HAP-1 (cell line): ENCODE data around the gene FANCE.
"Not testable (repeated sequence)": the region's sequence is repeated elsewhere in the genome, so short reads cannot be mapped to it uniquely, and the experiment has no call there.

Experiments used
- DNase-seq, 2 experiments: peaks; one replicate each; pipeline ENCODE4 v3.0.0-alpha.2; 2016 to 2020; ENCODE audit warnings: low spot score in 2 of 2
- H3K27me3 ChIP-seq: fragments of 250-450 bp; sonication (Bioruptor Pico); 2 replicates; pipeline ENCODE4 v1.5.1; 2020; ENCODE audit warnings: low read depth, mild to moderate bottlenecking, moderate library complexity
- H3K36me3 ChIP-seq: fragments of 250-450 bp; sonication (Bioruptor Pico); replicated peaks from 2 replicates; pipeline ENCODE4 v1.5.1; 2020; ENCODE audit warnings: mild to moderate bottlenecking
- H3K4me1 ChIP-seq: fragments of 250-450 bp; sonication (Bioruptor Pico); 2 replicates; pipeline ENCODE4 v1.5.1; 2020; ENCODE audit warnings: mild to moderate bottlenecking
- H3K4me3 ChIP-seq: fragments of 250-450 bp; sonication (Bioruptor Pico); 2 replicates; pipeline ENCODE4 v1.5.1; 2020; ENCODE audit warnings: mild to moderate bottlenecking, moderate library complexity
- H3K9me3 ChIP-seq: fragments of 250-450 bp; sonication (Bioruptor Pico); 2 replicates; pipeline ENCODE4 v1.5.1; 2020; ENCODE audit warnings: mild to moderate bottlenecking, moderate library complexity
- in situ Hi-C: fragments of 300-500 bp; cut with MboI; formaldehyde crosslinking; loops from 3 replicates; pipeline ENCODE4 v1.14.3; 2020; ENCODE audit warnings: low sequenced_read_pairs, inconsistent platforms, mixed read lengths

Gene FANCE

DNA sequence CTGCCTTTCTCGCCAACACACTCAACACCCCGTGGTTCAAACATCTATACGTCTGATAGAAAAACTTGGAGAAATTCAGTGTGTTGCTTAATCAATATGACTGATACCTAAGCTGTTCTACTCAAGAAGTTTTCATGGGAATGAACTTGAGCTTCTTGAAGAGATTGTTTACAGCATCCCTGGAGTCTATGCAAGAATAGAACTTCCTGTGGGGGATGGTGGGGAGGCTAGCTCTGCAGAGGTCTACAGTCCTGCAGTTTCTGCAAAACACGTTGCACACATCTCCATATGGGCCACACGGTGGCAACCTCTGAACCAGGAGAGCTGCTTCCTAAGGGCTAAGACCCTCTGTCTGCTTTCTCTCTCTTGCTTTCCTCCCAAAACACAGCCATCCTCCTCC, 32.7 kb upstream of the FANCE start:
- no peaks in the 10 kb centered on the region for H3K4me1 ChIP-seq
- DNase-seq: peak in 1 of 2 experiments; percentile 16
- in situ Hi-C loops: no loop called here
- no peaks in the 10 kb centered on the region for H3K9me3 ChIP-seq
- peaks cover under 1% of the 10 kb centered on the region; the same call in 1 of the 2 replicates for H3K36me3 ChIP-seq
- H3K4me3 ChIP-seq: no peak overlapping the region
- no peaks in the 10 kb centered on the region for H3K27me3 ChIP-seq

DNA sequence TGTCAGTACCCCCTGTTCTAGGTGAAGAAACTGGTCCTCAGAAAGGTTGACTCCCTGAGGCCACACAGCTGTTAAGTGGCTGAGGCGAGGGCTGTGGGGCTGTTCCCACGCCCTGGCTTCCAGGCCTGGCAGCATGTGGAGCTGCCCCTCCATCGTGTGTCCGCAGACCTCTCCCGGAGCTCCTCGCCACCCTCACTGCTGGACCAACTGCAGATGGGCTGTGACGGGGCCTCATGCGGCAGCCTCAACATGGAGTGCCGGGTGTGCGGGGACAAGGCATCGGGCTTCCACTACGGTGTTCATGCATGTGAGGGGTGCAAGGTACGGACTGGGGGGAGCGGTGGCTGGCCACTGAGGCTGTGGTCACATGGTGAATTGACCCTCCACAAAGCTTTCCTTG, 32.2 kb upstream of the FANCE start:
- Histone ChIP-seq H3K9me3 (no peaks in the 10 kb centered on the region), H3K27me3 (no peaks in the 10 kb centered on the region), H3K36me3 (peaks cover 3% of the 10 kb centered on the region; the same call in 1 of the 2 replicates), H3K4me3 (no peak overlapping the region), H3K4me1 (no peaks in the 10 kb centered on the region)
- no peak for DNase-seq
- in situ Hi-C loops: no loop called here

DNA sequence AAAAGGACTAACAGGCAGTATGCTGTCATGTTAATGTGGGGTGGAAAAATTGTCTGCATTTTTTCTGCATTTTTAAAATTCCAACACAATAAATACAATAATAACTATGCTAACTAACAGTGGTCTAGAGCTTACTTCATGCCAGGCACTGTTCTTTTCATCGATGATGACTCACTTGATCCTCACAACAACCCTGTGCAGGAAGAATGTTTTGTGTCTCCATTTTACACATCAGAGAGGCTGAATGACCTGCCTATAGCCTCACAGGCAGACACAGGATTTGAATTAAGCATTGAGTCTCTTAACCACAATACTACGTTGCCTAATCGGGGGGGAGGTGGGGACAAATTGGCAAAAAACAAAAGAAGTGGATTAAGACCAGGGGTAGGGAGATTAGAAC, 26.9 kb upstream of the FANCE start:
- in situ Hi-C loops: no loop called here
- Histone ChIP-seq H3K27me3 (no peaks in the 10 kb centered on the region), H3K4me1 (no peaks in the 10 kb centered on the region), H3K36me3 (peaks cover 3% of the 10 kb centered on the region; the same call in 1 of the 2 replicates), H3K9me3 (peaks cover 12% of the 10 kb centered on the region), H3K4me3 (no peak overlapping the region)
- DNase-seq: no peak

DNA sequence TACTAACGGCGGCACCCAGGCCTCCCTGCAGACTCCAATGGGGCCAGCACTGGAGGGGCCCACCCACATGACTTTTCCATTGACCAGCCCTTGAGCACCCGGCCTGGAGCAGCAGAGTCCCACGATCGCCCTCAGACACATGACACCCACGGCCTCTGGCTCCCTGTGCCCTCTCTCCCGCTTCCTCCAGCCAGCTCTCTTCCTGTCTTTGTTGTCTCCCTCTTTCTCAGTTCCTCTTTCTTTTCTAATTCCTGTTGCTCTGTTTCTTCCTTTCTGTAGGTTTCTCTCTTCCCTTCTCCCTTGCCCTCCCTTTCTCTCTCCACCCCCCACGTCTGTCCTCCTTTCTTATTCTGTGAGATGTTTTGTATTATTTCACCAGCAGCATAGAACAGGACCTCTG, 26.1 kb upstream of the FANCE start:
- H3K4me1 ChIP-seq: no peaks in the 10 kb centered on the region
- DNase-seq: no peak
- H3K9me3 ChIP-seq: peaks cover 12% of the 10 kb centered on the region
- no peaks in the 10 kb centered on the region for H3K27me3 ChIP-seq
- no peak overlapping the region for H3K4me3 ChIP-seq
- H3K36me3 ChIP-seq: peaks cover 3% of the 10 kb centered on the region; the same call in 1 of the 2 replicates
- in situ Hi-C loops: no loop called here

GRCh38 chr6:35427435-35427834, 24.7 kb upstream of the FANCE start:
- H3K4me1 ChIP-seq: no peaks in the 10 kb centered on the region
- no peak for DNase-seq
- H3K27me3 ChIP-seq: no peaks in the 10 kb centered on the region
- no peak overlapping the region for H3K4me3 ChIP-seq
- in situ Hi-C loops: no loop called here
- peaks cover 12% of the 10 kb centered on the region for H3K9me3 ChIP-seq
- peaks cover 3% of the 10 kb centered on the region; the same call in 1 of the 2 replicates for H3K36me3 ChIP-seq

DNA sequence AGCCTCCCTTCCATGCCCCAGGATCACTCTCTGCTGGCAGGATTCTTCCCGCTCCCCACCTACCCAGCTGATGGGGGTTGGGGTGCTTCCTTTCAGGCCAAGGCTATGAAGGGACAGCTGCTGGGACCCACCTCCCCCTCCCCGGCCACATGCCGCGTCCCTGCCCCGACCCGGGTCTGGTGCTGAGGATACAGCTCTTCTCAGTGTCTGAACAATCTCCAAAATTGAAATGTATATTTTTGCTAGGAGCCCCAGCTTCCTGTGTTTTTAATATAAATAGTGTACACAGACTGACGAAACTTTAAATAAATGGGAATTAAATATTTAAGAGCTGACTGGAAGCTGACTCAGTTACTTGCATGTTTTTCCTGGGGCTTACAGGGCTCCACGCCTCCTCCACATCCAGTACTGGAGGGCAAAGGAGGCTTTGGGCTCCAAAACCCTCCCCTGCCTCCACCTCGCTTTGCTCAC, 24.3 kb upstream of the FANCE start:
- Histone ChIP-seq H3K4me1 (no peaks in the 10 kb centered on the region), H3K4me3 (no peak overlapping the region), H3K36me3 (peaks cover 3% of the 10 kb centered on the region; the same call in 1 of the 2 replicates), H3K9me3 (peaks cover 12% of the 10 kb centered on the region), H3K27me3 (no peaks in the 10 kb centered on the region)
- in situ Hi-C loops: no loop called here
- no peak for DNase-seq

GRCh38 chr6:35428421-35429149, 23.6 kb upstream of the FANCE start:
- Histone ChIP-seq H3K27me3 (no peaks in the 10 kb centered on the region), H3K36me3 (peaks cover 3% of the 10 kb centered on the region; the same call in 1 of the 2 replicates), H3K4me1 (no peaks in the 10 kb centered on the region), H3K9me3 (peaks cover 12% of the 10 kb centered on the region), H3K4me3 (no peak overlapping the region)
- DNase-seq: no peak
- in situ Hi-C loops: no loop called here

DNA sequence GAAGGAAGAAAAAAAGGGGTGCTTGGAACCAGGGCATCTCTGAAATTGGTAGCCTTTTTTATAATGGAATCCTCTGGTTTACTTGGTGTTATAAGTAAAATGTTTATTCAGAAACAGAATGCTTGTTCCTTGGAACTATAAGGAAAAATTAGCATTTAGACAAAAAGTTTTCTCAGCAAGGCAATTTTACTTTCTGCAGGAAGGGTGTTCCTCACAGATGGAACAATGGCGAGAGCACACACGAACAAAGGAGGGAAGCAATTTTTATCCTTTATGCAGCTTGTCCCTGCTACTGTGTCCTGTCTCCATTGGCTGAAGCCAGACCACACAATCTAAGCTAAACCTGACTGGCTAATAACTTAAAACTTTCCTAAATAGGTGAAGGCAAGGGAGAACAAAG, 22.7 kb upstream of the FANCE start:
- no peak overlapping the region for H3K4me3 ChIP-seq

GRCh38 chr6:35432291-35432690, 19.8 kb upstream of the FANCE start:
- in situ Hi-C loops: no loop called here
- Histone ChIP-seq H3K4me3 (no peak overlapping the region), H3K27me3 (no peaks in the 10 kb centered on the region), H3K4me1 (no peaks in the 10 kb centered on the region), H3K36me3 (no peaks in the 10 kb centered on the region), H3K9me3 (peaks cover 12% of the 10 kb centered on the region)
- DNase-seq: no peak

More for the DNA sequence above, 22.7 kb upstream of the FANCE start:
- in situ Hi-C loops: no loop called here
- H3K4me1 ChIP-seq: no peaks in the 10 kb centered on the region
- no peak for DNase-seq
- no peaks in the 10 kb centered on the region for H3K27me3 ChIP-seq
- H3K9me3 ChIP-seq: peaks cover 12% of the 10 kb centered on the region
- H3K36me3 ChIP-seq: peaks cover 3% of the 10 kb centered on the region; the same call in 1 of the 2 replicates

- H3K36me3 ChIP-seq, H3K4me3 ChIP-seq, DNase-seq, in situ Hi-C loops, H3K27me3 ChIP-seq, H3K4me1 ChIP-seq: not testable (repeated sequence)
- H3K9me3 ChIP-seq: peaks cover 12% of the 10 kb centered on the region
Observed at GRCh38 chr6:35432702-35433101, 19.4 kb upstream of the FANCE start.

- DNase-seq: peak in 1 of 2 experiments; percentile 28
- Histone ChIP-seq H3K9me3 (no peaks in the 10 kb centered on the region), H3K27me3 (no peaks in the 10 kb centered on the region), H3K36me3 (no peaks in the 10 kb centered on the region), H3K4me3 (no peak overlapping the region), H3K4me1 (no peaks in the 10 kb centered on the region)
- in situ Hi-C loops: no loop called here
Observed at GRCh38 chr6:35435074-35435837, 16.9 kb upstream of the FANCE start.

GRCh38 chr6:35436071-35436857, 15.9 kb upstream of the FANCE start:
- in situ Hi-C loops: no loop called here

DNA sequence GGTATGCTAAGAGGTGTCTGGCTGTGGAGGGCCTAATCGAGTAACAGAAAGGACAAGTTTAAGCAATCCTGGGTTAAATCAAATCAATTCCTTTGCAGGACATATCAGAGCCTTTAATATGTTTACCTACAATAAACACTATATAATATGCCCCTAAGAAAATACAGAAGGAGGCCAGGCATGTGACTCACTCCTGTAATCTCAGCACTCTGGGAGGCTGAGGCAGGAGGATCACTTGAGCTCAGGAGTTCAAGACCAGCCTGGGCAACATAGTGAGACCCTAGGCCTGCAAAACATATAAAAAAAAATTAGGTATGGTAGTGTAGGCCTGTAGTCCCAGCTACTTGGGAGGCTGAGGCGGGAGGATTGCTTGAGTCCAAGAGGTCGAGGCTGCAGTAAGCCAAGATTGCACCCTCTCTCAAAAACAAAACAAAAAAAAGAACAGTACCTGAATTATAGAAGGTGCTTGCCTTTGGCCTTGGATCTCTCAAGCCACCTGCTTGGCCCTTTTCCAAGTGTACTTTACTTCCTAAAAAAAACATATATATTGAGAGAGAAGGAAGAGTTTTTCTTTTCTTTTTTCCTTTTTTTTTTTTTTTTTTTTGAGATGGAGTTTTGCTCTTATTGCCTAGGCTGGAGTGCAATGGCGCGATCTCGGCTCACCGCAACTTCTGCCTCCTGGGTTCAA, 13.6 kb upstream of the FANCE start:
- H3K36me3 ChIP-seq, H3K27me3 ChIP-seq, H3K4me1 ChIP-seq, H3K9me3 ChIP-seq, H3K4me3 ChIP-seq, DNase-seq, in situ Hi-C loops: not testable (repeated sequence)

More at GRCh38 chr6:35436071-35436857, 15.9 kb upstream of the FANCE start:
- H3K4me3 ChIP-seq: no peak overlapping the region
- H3K4me1 ChIP-seq: no peaks in the 10 kb centered on the region
- no peaks in the 10 kb centered on the region for H3K27me3 ChIP-seq
- no peaks in the 10 kb centered on the region for H3K9me3 ChIP-seq
- H3K36me3 ChIP-seq: no peaks in the 10 kb centered on the region
- no peak for DNase-seq
